HCT116 (cell line): ENCODE measurements around the gene IL18. TPM values are rescaled to one million over a fixed set of nuclear protein-coding genes. Genes with fewer than 3 reads are reported as not detected.

Source experiments
- ATAC-seq: fragments of 200-7000 bp; cut with Tn5 transposase; 2 replicates; pipeline ENCODE4 v1.9.1; 2020; ENCODE audit warnings: mild to moderate bottlenecking, moderate library complexity
- BruUV-seq: library from RNA; stranded (reverse); fragments of 400-500 nt; replicated peaks from 2 replicates; lab custom pipeline; 2021; lab: Mats Ljungman, UMichigan
- CTCF ChIA-PET: fragments of 300-600 bp; sonication (Branson Sonifier 250); formaldehyde crosslinking; loops from one replicate; lab custom pipeline; 2021; ENCODE audit warnings: antibody characterized with exemption; lab: Charles Lee
- POLR2A ChIA-PET: fragments of 300-600, 350-600 bp; sonication (Branson Sonifier 250); formaldehyde crosslinking; loops from one replicate; lab custom pipeline; 2021; ENCODE audit warnings: antibody characterized with exemption; lab: Charles Lee
- RAD21 ChIA-PET, 2 experiments: fragments of 300-600 bp; sonication (Branson Sonifier 250); formaldehyde crosslinking; loops; one replicate each; lab custom pipeline; 2023; ENCODE audit warnings: low total read pairs in 2 of 2; ENCODE audit not compliant: uncharacterized antibody in 2 of 2, unreplicated experiment in 2 of 2, low non-redundant PET in 1 of 2; lab: Charles Lee
- DNase-seq: peaks from one replicate; pipeline ENCODE4 v3.0.0-alpha.2; 2010; ENCODE audit warnings: low read depth, low spot score
- H2AFZ ChIP-seq: fragments of 200-600 bp; shearing (Covaris generic), sonication (generic); 2 replicates; pipeline ENCODE4 v1.6.1; 2017; ENCODE audit warnings: low read depth, mixed run types, mixed read lengths, antibody characterized with exemption, low read length; ENCODE audit not compliant: poor library complexity, severe bottlenecking
- H3K27ac ChIP-seq: 2 replicates; pipeline ENCODE4 v1.5.1; 2012; ENCODE audit warnings: low read depth, low read length
- H3K27me3 ChIP-seq: fragments of 200-600 bp; sonication (generic); 2 replicates; pipeline ENCODE4 v1.6.1; 2016; ENCODE audit warnings: mixed run types, low read length, mixed read lengths; ENCODE audit not compliant: insufficient read depth
- H3K36me3 ChIP-seq, 2 experiments: fragments of 200-500 bp in 1 of 2; fragments of 200-600 bp in 1 of 2; sonication (Bioruptor generic) in 1 of 2; sonication (generic) in 1 of 2; 2 replicates each; pipeline versions ENCODE4 v1.5.1 to v1.6.1; 2014 to 2016; ENCODE audit warnings: low read length in 2 of 2, inconsistent platforms in 1 of 2, mixed read lengths in 1 of 2, mixed run types in 1 of 2; ENCODE audit not compliant: insufficient read depth in 2 of 2, control insufficient read depth in 1 of 2
- H3K4me1 ChIP-seq, 2 experiments: fragments of 200-600 bp in 1 of 2; sonication (generic) in 1 of 2; 2 replicates each; pipeline versions ENCODE4 v1.5.1 to v1.6.1; 2012 to 2017; ENCODE audit warnings: low read length in 2 of 2, inconsistent platforms in 1 of 2, mild to moderate bottlenecking in 1 of 2, mixed read lengths in 1 of 2, mixed run types in 1 of 2, moderate library complexity in 1 of 2; ENCODE audit not compliant: insufficient read depth in 2 of 2, control insufficient read depth in 1 of 2
- H3K4me2 ChIP-seq: fragments of 200-600 bp; sonication (generic); 2 replicates; pipeline ENCODE4 v1.6.1; 2017; ENCODE audit warnings: mixed run types, low read length, mixed read lengths
- H3K4me3 ChIP-seq, 2 experiments: fragments of 200-600 bp in 1 of 2; sonication (generic) in 1 of 2; replicated peaks in 1 of 2; 2 replicates each; pipeline ENCODE4 v1.5.1; 2011 to 2016; ENCODE audit warnings: low read length in 2 of 2, control low read depth in 1 of 2, low read depth in 1 of 2, mild to moderate bottlenecking in 1 of 2, mixed read lengths in 1 of 2, mixed run types in 1 of 2
- H3K79me2 ChIP-seq: fragments of 200-600 bp; sonication (generic); 2 replicates; pipeline ENCODE4 v1.6.1; 2017; ENCODE audit warnings: mild to moderate bottlenecking, mixed run types, low read length, moderate library complexity, mixed read lengths; ENCODE audit not compliant: insufficient read depth
- H3K9ac ChIP-seq: fragments of 200-600 bp; sonication (generic); 2 replicates; pipeline ENCODE4 v1.6.1; 2016; ENCODE audit warnings: low read length, mixed read lengths
- H3K9me2 ChIP-seq: fragments of 200-600 bp; sonication (generic), shearing (Covaris generic); 2 replicates; pipeline ENCODE4 v1.6.1; 2017; ENCODE audit warnings: mixed run types, mild to moderate bottlenecking, moderate library complexity; ENCODE audit not compliant: insufficient read depth
- H3K9me3 ChIP-seq, 2 experiments: fragments of 200-500 bp in 1 of 2; fragments of 200-600 bp in 1 of 2; sonication (Bioruptor generic) in 1 of 2; sonication (generic) in 1 of 2; 2 replicates each; pipeline ENCODE4 v1.6.1; 2014 to 2017; ENCODE audit warnings: low read length in 2 of 2, mixed read lengths in 2 of 2, inconsistent platforms in 1 of 2, low read depth in 1 of 2, mild to moderate bottlenecking in 1 of 2, mixed run types in 1 of 2, moderate library complexity in 1 of 2; ENCODE audit not compliant: control insufficient read depth in 1 of 2, insufficient read depth in 1 of 2
- H4K20me1 ChIP-seq: fragments of 200-600 bp; sonication (generic), shearing (Covaris generic); 2 replicates; pipeline ENCODE4 v1.6.1; 2017; ENCODE audit warnings: mixed run types, mild to moderate bottlenecking, moderate library complexity; ENCODE audit not compliant: insufficient read depth
- EZH2phosphoT487 ChIP-seq: fragments of 200-600 bp; IDR thresholded peaks from 2 replicates; pipeline ENCODE4 v1.6.1; 2018; ENCODE audit warnings: antibody characterized with exemption, borderline replicate concordance
- FOSL1 ChIP-seq: IDR thresholded peaks from 2 replicates; pipeline ENCODE4 v1.6.1; 2012; ENCODE audit warnings: low read depth
- JUND ChIP-seq: IDR thresholded peaks from 2 replicates; pipeline ENCODE4 v1.6.1; 2012
- REST ChIP-seq: IDR thresholded peaks from 2 replicates; pipeline ENCODE4 v1.6.1; 2012; ENCODE audit warnings: low read depth
- SIN3A ChIP-seq: IDR thresholded peaks from 2 replicates; pipeline ENCODE4 v1.6.1; 2012; ENCODE audit warnings: low read depth
- SP1 ChIP-seq: IDR thresholded peaks from 2 replicates; pipeline ENCODE4 v1.6.1; 2012; ENCODE audit warnings: low read depth
- TCF7L2 ChIP-seq: IDR thresholded peaks from 2 replicates; pipeline ENCODE4 v1.7.0; 2011; ENCODE audit warnings: borderline replicate concordance, inconsistent platforms; ENCODE audit not compliant: insufficient read depth, insufficient read length; ENCODE audit errors: extremely low read depth
- ZBTB33 ChIP-seq: IDR thresholded peaks from 2 replicates; pipeline ENCODE4 v1.6.1; 2011; ENCODE audit warnings: mild to moderate bottlenecking, low read length, moderate library complexity; ENCODE audit not compliant: insufficient replicate concordance; ENCODE audit errors: extremely low read depth
- intact Hi-C: fragments of 100-400 bp; cut with micrococcal nuclease; formaldehyde crosslinking; loops from 2 replicates; pipeline ENCODE4 v1.10.0; 2022
- total RNA-seq: library from RNA; stranded (reverse); gene quantifications from one replicate; pipeline ENCODE4 v1.2.1, GENCODE V29; 2021; ENCODE audit not compliant: unreplicated experiment
- TF ChIP-seq, protein P1 (sequence below), 3 experiments: fragments of 200-600 bp in 1 of 3; sonication (generic) in 1 of 3; IDR thresholded peaks in 2 of 3; conservative IDR thresholded peaks in 1 of 3; 2 replicates each; pipeline ENCODE4 v1.5.1; 2012 to 2017; ENCODE audit warnings: low read depth in 2 of 3, low read length in 2 of 3, antibody characterized with exemption in 1 of 3, borderline replicate concordance in 1 of 3, control low read depth in 1 of 3, mild to moderate bottlenecking in 1 of 3, mixed read lengths in 1 of 3, mixed run types in 1 of 3, moderate library complexity in 1 of 3; ENCODE audit not compliant: insufficient read depth in 1 of 3

IL18 gene
- total RNA-seq, 1 experiment from 2014 or later, result 112 TPM

- no peaks in the 10 kb centered on the region for H3K27me3 ChIP-seq
- no peak overlapping the region for H3K4me3 ChIP-seq
- peaks cover 2 to 35% of the 10 kb centered on the region in 2 experiments; a peak in 2 of 4 replicates for H3K36me3 ChIP-seq
- H3K4me1 ChIP-seq, result no peaks in the 10 kb centered on the region
- H3K9ac ChIP-seq, result no peak overlapping the region
- no peak overlapping the region for H3K4me2 ChIP-seq
- DNase-seq (no peak), ATAC-seq (no peak)
- intact Hi-C loops, result no loop called here
- H4K20me1 ChIP-seq, result no peaks in the 10 kb centered on the region
- no peaks in the 10 kb centered on the region for H3K79me2 ChIP-seq
- H2AFZ ChIP-seq, result no peak overlapping the region
- ChIA-PET CTCF (no interaction called here), RAD21 (no interaction called here), POLR2A (no interaction called here)
- TF ChIP-seq JUND (no peak), REST (no peak), TCF7L2 (no peak), ZBTB33 (no peak), EZH2phosphoT487 (no peak), SP1 (no peak), SIN3A (no peak), FOSL1 (no peak)
- TF ChIP-seq, protein P1, sequence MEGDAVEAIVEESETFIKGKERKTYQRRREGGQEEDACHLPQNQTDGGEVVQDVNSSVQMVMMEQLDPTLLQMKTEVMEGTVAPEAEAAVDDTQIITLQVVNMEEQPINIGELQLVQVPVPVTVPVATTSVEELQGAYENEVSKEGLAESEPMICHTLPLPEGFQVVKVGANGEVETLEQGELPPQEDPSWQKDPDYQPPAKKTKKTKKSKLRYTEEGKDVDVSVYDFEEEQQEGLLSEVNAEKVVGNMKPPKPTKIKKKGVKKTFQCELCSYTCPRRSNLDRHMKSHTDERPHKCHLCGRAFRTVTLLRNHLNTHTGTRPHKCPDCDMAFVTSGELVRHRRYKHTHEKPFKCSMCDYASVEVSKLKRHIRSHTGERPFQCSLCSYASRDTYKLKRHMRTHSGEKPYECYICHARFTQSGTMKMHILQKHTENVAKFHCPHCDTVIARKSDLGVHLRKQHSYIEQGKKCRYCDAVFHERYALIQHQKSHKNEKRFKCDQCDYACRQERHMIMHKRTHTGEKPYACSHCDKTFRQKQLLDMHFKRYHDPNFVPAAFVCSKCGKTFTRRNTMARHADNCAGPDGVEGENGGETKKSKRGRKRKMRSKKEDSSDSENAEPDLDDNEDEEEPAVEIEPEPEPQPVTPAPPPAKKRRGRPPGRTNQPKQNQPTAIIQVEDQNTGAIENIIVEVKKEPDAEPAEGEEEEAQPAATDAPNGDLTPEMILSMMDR (IDR thresholded peaks at IDR 0.05 in 2 of 3, conservative IDR thresholded peaks at IDR 0.05 in 1 of 3; ENCODE audit: borderline replicate concordance in 1 of 3, insufficient read depth in 1 of 3, low read depth in 2 of 3, low read length in 2 of 3), result no peak
- H3K27ac ChIP-seq, result no peak overlapping the region
- no TSS peak for BruUV-seq
- no peaks in the 10 kb centered on the region for H3K9me2 ChIP-seq
- peaks cover 0 to 3% of the 10 kb centered on the region in 2 experiments; a peak in 1 of 4 replicates for H3K9me3 ChIP-seq
Measured at GRCh38 chr11:112143597-112143996, 20.3 kb downstream of the IL18 start.
